GM23248 (cell line): ENCODE measurements around the gene TTC21A.

Experiments
- EZH2 ChIP-seq: fragments of 200-600 bp; sonication (generic); IDR thresholded peaks from 2 replicates; pipeline ENCODE4 v1.6.1; 2018; ENCODE audit warnings: antibody characterized with exemption, mild to moderate bottlenecking; ENCODE audit not compliant: insufficient read depth, poor library complexity, severe bottlenecking
- EZH2phosphoT487 ChIP-seq: fragments of 200-600 bp; sonication (generic); IDR thresholded peaks from 2 replicates; pipeline ENCODE4 v1.6.1; 2018; ENCODE audit warnings: antibody characterized with exemption, moderate library complexity, mild to moderate bottlenecking, low read depth; ENCODE audit not compliant: insufficient read depth

GRCh38 chr3:39180183-39180545 lies 72.7 kb downstream of the TTC21A start:
- TF ChIP-seq EZH2phosphoT487 (no peak), EZH2 (no peak)
